SU-DHL-6 (cell line): ENCODE results near the gene CYSTM1.

ENCODE experiments used
- H2AFZ ChIP-seq: fragments of 200-600 bp; sonication (generic); 2 replicates; pipeline ENCODE4 v1.6.1; 2014; ENCODE audit warnings: low read depth, mild to moderate bottlenecking, moderate library complexity, mixed read lengths, antibody characterized with exemption, low read length; ENCODE audit not compliant: severe bottlenecking
- H3F3A ChIP-seq: fragments of 200-600 bp; shearing (Covaris generic); 2 replicates; pipeline ENCODE4 v1.6.0; 2016; ENCODE audit warnings: antibody characterized with exemption, mild to moderate bottlenecking; ENCODE audit not compliant: insufficient read depth
- H3K27ac ChIP-seq: fragments of 200-600 bp; sonication (generic); 2 replicates; pipeline ENCODE4 v1.5.1; 2016; ENCODE audit warnings: low read depth, mild to moderate bottlenecking, low read length, moderate library complexity, mixed read lengths
- H3K27me3 ChIP-seq: fragments of 200-600 bp; sonication (generic), shearing (Covaris generic); 2 replicates; pipeline ENCODE4 v1.6.0; 2014; ENCODE audit warnings: mild to moderate bottlenecking, low read length
- H3K36me3 ChIP-seq: fragments of 200-600 bp; sonication (generic); 2 replicates; pipeline ENCODE4 v1.6.1; 2014; ENCODE audit warnings: mild to moderate bottlenecking, low read length, mixed read lengths
- H3K4me2 ChIP-seq: fragments of 300-600, 200-600 bp; shearing (Covaris generic), sonication (generic); 2 replicates; pipeline ENCODE4 v1.6.0; 2014; ENCODE audit warnings: low read length, low read depth, mild to moderate bottlenecking; ENCODE audit not compliant: poor library complexity, severe bottlenecking
- H3K4me3 ChIP-seq: fragments of 200-600 bp; sonication (generic); 2 replicates; pipeline ENCODE4 v1.5.1; 2014; ENCODE audit warnings: antibody characterized with exemption, low read length, mild to moderate bottlenecking, mixed read lengths; ENCODE audit not compliant: insufficient read depth, poor library complexity, severe bottlenecking
- H3K79me2 ChIP-seq: fragments of 200-600 bp; sonication (generic); 2 replicates; pipeline ENCODE4 v1.6.1; 2014; ENCODE audit warnings: mild to moderate bottlenecking, low read length, moderate library complexity; ENCODE audit not compliant: insufficient read depth
- H3K9ac ChIP-seq: fragments of 200-600 bp; sonication (generic); 2 replicates; pipeline ENCODE4 v1.7.0; 2014; ENCODE audit warnings: mild to moderate bottlenecking, low read length
- H3K9me2 ChIP-seq: fragments of 200-600 bp; sonication (generic); replicated peaks from 2 replicates; pipeline ENCODE4 v1.6.1; 2014; ENCODE audit warnings: low read length; ENCODE audit not compliant: insufficient read depth
- H3K9me3 ChIP-seq: fragments of 200-600 bp; sonication (generic); 2 replicates; pipeline ENCODE4 v1.6.1; 2014; ENCODE audit warnings: low read length, mixed read lengths; ENCODE audit not compliant: insufficient read depth
- H4K20me1 ChIP-seq: fragments of 200-600 bp; sonication (generic); 2 replicates; pipeline ENCODE4 v1.6.1; 2014; ENCODE audit warnings: low read depth, mild to moderate bottlenecking, antibody characterized with exemption, low read length, moderate library complexity, mixed read lengths
- CTCF ChIP-seq: fragments of 200-600 bp; sonication (generic); IDR thresholded peaks from one replicate; pipeline ENCODE4 v1.5.1; 2017; ENCODE audit warnings: antibody characterized with exemption, mild to moderate bottlenecking, low read length, moderate library complexity; ENCODE audit not compliant: insufficient read depth, poor library complexity, severe bottlenecking
- EZH2phosphoT487 ChIP-seq: fragments of 200-600 bp; sonication (generic), shearing (Covaris generic); conservative IDR thresholded peaks from 2 replicates; pipeline ENCODE4 v1.6.1; 2018; ENCODE audit warnings: mild to moderate bottlenecking, antibody characterized with exemption, low read length, moderate library complexity, mixed read lengths

Gene CYSTM1

GRCh38 chr5:140246378-140247122, 71.6 kb downstream of the CYSTM1 start:
- H3K9ac ChIP-seq: no peak overlapping the region
- H3K27ac ChIP-seq: no peak overlapping the region
- TF ChIP-seq EZH2phosphoT487 (no peak), CTCF (no peak)
- H3K4me2 ChIP-seq: no peak overlapping the region
- H3K27me3 ChIP-seq: no peaks in the 10 kb centered on the region
- H3K79me2 ChIP-seq: no peaks in the 10 kb centered on the region
- H3K9me3 ChIP-seq: no peaks in the 10 kb centered on the region
- no peaks in the 10 kb centered on the region for H3K9me2 ChIP-seq
- H3K4me3 ChIP-seq: no peak overlapping the region
- H3F3A ChIP-seq: no peaks in the 10 kb centered on the region
- no peaks in the 10 kb centered on the region for H4K20me1 ChIP-seq
- H3K36me3 ChIP-seq: no peaks in the 10 kb centered on the region
- H2AFZ ChIP-seq: no peak overlapping the region

DNA sequence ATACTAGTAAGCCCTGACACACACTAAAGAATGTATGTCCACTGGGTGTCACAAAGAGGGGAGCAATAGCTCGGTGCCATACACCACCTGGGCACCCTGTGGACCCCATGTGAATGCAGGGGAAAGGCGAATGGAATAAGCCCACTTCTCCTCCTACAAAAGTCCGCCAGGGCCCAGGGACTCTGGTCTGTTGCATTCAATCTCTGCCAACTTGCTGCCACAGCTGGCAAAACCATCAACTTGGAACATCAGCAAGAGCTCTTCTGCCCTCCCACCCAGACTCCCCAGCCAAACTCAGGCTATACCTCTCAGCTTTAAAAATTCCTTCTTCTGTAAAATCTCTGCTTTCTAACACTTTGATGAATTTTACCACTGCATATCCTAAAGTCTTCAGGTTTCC, 73.4 kb downstream of the CYSTM1 start:
- Histone ChIP-seq H3K36me3 (no peaks in the 10 kb centered on the region), H3K27me3 (no peaks in the 10 kb centered on the region), H3K27ac (no peak overlapping the region), H2AFZ (no peak overlapping the region), H3K79me2 (no peaks in the 10 kb centered on the region), H3F3A (no peaks in the 10 kb centered on the region), H3K9ac (no peak overlapping the region), H3K9me3 (no peaks in the 10 kb centered on the region), H3K9me2 (no peaks in the 10 kb centered on the region), H3K4me2 (no peak overlapping the region), H4K20me1 (no peaks in the 10 kb centered on the region), H3K4me3 (no peak overlapping the region)
- TF ChIP-seq CTCF (no peak), EZH2phosphoT487 (no peak)

DNA sequence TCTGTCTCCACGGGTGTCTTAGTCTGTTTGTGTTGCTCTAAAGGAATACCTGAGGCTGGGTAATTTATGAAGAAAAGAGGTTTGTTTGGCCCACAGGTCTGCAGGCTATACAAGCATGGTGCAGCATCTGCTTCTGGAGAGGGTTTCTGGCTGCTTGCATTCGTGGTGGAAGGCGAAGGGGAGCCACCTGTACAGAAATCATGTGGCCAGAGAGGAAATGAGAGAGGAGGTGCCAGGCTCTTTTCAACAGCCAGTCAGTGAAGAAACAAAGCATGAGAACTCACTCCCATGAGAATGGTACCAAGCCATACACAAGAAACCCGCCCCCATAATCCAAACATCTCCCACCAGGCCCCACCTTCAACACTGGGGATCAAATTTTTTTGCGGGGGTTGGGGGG, 74.5 kb downstream of the CYSTM1 start:
- no peak overlapping the region for H3K4me2 ChIP-seq
- no peak for TF ChIP-seq EZH2phosphoT487
- TF ChIP-seq CTCF: no peak
- H3K79me2 ChIP-seq: no peaks in the 10 kb centered on the region
- no peaks in the 10 kb centered on the region for H3F3A ChIP-seq
- no peaks in the 10 kb centered on the region for H4K20me1 ChIP-seq
- H3K27ac ChIP-seq: no peak overlapping the region
- H3K9me3 ChIP-seq: no peaks in the 10 kb centered on the region
- H3K4me3 ChIP-seq: no peak overlapping the region
- H3K9ac ChIP-seq: no peak overlapping the region
- H3K9me2 ChIP-seq: no peaks in the 10 kb centered on the region
- no peaks in the 10 kb centered on the region for H3K36me3 ChIP-seq
- H2AFZ ChIP-seq: no peak overlapping the region
- H3K27me3 ChIP-seq: no peaks in the 10 kb centered on the region
